MCF 10A (cell line): ENCODE measurements around the gene EXOC4. TPM values are rescaled to one million over a fixed set of nuclear protein-coding genes. Genes with fewer than 3 reads are reported as not detected.
A peak's percentile ranks its signal among the peaks of the same experiment; 100 is the strongest.

ENCODE experiments used
- BruUV-seq: library from RNA; stranded (reverse); fragments of 400-500 nt; replicated peaks from 2 replicates; lab custom pipeline; 2021; lab: Mats Ljungman, UMichigan
- CTCF ChIA-PET: fragments of 300-600 bp; sonication (Branson Sonifier 250); formaldehyde crosslinking; extraction: SDS; loops from one replicate; lab custom pipeline; 2021; ENCODE audit warnings: antibody characterized with exemption, inconsistent platforms; lab: Yijun Ruan, JAX
- POLR2A ChIA-PET: fragments of 300-600, 350-650 bp; sonication (Branson Sonifier 250); formaldehyde crosslinking; extraction: SDS; loops from one replicate; lab custom pipeline; 2020; ENCODE audit warnings: antibody characterized with exemption, inconsistent platforms; lab: Yijun Ruan, JAX
- DNase-seq: peaks from one replicate; pipeline ENCODE4 v3.0.0-alpha.2; 2018; ENCODE audit not compliant: unreplicated experiment
- H3K27ac Mint-ChIP-seq: one replicate; pipeline ENCODE4 v1.8.0; 2022; ENCODE audit warnings: mild to moderate bottlenecking, low read depth, mixed read lengths; ENCODE audit not compliant: unreplicated experiment
- H3K27me3 Mint-ChIP-seq: one replicate; pipeline ENCODE4 v1.8.0; 2022; ENCODE audit warnings: mixed read lengths; ENCODE audit not compliant: insufficient read depth, unreplicated experiment
- H3K36me3 Mint-ChIP-seq: one replicate; pipeline ENCODE4 v1.8.0; 2022; ENCODE audit warnings: mild to moderate bottlenecking, moderate library complexity, mixed read lengths; ENCODE audit not compliant: insufficient read depth, unreplicated experiment
- H3K4me1 Mint-ChIP-seq: one replicate; pipeline ENCODE4 v1.8.0; 2022; ENCODE audit warnings: mixed read lengths; ENCODE audit not compliant: insufficient read depth, unreplicated experiment
- H3K4me3 Mint-ChIP-seq: one replicate; pipeline ENCODE4 v1.8.0; 2022; ENCODE audit warnings: mild to moderate bottlenecking, moderate library complexity, mixed read lengths; ENCODE audit not compliant: unreplicated experiment
- H3K9me3 Mint-ChIP-seq: one replicate; pipeline ENCODE4 v1.8.0; 2022; ENCODE audit warnings: mixed read lengths; ENCODE audit not compliant: unreplicated experiment
- CTCF ChIP-seq: fragments of 200-600 bp; IDR thresholded peaks from one replicate; pipeline ENCODE4 v1.8.0; 2022; ENCODE audit warnings: antibody characterized with exemption, mild to moderate bottlenecking; ENCODE audit not compliant: unreplicated experiment
- intact Hi-C: fragments of 100-400 bp; cut with micrococcal nuclease; formaldehyde crosslinking; loops from 2 replicates; pipeline ENCODE4 v1.14.1; 2022
- total RNA-seq: library from RNA; stranded (reverse); gene quantifications from 2 replicates; pipeline ENCODE4 v1.2.3, GENCODE V29; 2022

Gene EXOC4
- total RNA-seq, 1 experiment from 2014 or later, result 105 TPM

GRCh38 chr7:133217773-133218172 is 35.1 kb upstream of the EXOC4 start:
- DNase-seq, result no peak
- Mint-ChIP-seq H3K4me1 (no peaks in the 10 kb centered on the region), H3K36me3 (no peaks in the 10 kb centered on the region), H3K4me3 (no peak overlapping the region), H3K27me3 (peaks cover 38% of the 10 kb centered on the region), H3K9me3 (no peaks in the 10 kb centered on the region), H3K27ac (no peak overlapping the region)
- intact Hi-C loops, result no loop called here
- no TSS peak for BruUV-seq
- ChIA-PET POLR2A (no interaction called here), CTCF (interaction anchor here (0.6 to 1.1 kb wide), 2 partner anchors 61 to 78 kb away, joined by 5 read pairs; no protein-coding TSS in a partner anchor)
- no peak for TF ChIP-seq CTCF

GRCh38 chr7:133230591-133231194 is 22.2 kb upstream of the EXOC4 start:
- ChIA-PET CTCF (interaction anchor here (0.7 kb wide), 1 partner anchor 186 kb away, joined by 3 read pairs; no protein-coding TSS in a partner anchor), POLR2A (no interaction called here)
- no peaks in the 10 kb centered on the region for H3K4me1 Mint-ChIP-seq
- DNase-seq, result peak; percentile 69
- peaks cover 34% of the 10 kb centered on the region for H3K27me3 Mint-ChIP-seq
- TF ChIP-seq CTCF, result peak; percentile 63
- no TSS peak for BruUV-seq
- H3K27ac Mint-ChIP-seq, result no peak overlapping the region
- H3K9me3 Mint-ChIP-seq, result no peaks in the 10 kb centered on the region
- intact Hi-C loops, result loop anchor here (5.0 kb wide), 3 partner anchors 202 to 787 kb away; no protein-coding TSS in a partner anchor
- H3K36me3 Mint-ChIP-seq, result no peaks in the 10 kb centered on the region
- no peak overlapping the region for H3K4me3 Mint-ChIP-seq

- Mint-ChIP-seq H3K27ac (no peak overlapping the region), H3K4me3 (no peak overlapping the region), H3K4me1 (no peaks in the 10 kb centered on the region), H3K9me3 (no peaks in the 10 kb centered on the region), H3K27me3 (peaks cover 34% of the 10 kb centered on the region), H3K36me3 (no peaks in the 10 kb centered on the region)
- CTCF ChIA-PET, result interaction anchor here (0.8 kb wide), 1 partner anchor 25 kb away, joined by 3 read pairs; no protein-coding TSS in a partner anchor
- no peak for DNase-seq
- TF ChIP-seq CTCF, result no peak
- BruUV-seq, result no TSS peak
- POLR2A ChIA-PET, result no interaction called here
- intact Hi-C loops, result loop anchor here (5.0 kb wide), 3 partner anchors 199 to 784 kb away; no protein-coding TSS in a partner anchor
Measured at GRCh38 chr7:133233142-133233541, 19.7 kb upstream of the EXOC4 start.

GRCh38 chr7:133234961-133235875 is 17.7 kb upstream of the EXOC4 start:
- CTCF ChIA-PET, result interaction anchor here (0.6 to 0.7 kb wide), 3 partner anchors 115 to 1187 kb away, joined by 3 to 4 read pairs (median 4); no protein-coding TSS in a partner anchor
- no peaks in the 10 kb centered on the region for H3K36me3 Mint-ChIP-seq
- POLR2A ChIA-PET, result interaction anchor here (0.6 to 1.0 kb wide), 2 partner anchors 17 to 315 kb away, joined by 3 read pairs; partner anchors contain the start of gene EXOC4

More at GRCh38 chr7:133234961-133235875, 17.7 kb upstream of the EXOC4 start:
- intact Hi-C loops, result loop anchor here (5.0 kb wide), 3 partner anchors 197 to 782 kb away; no protein-coding TSS in a partner anchor
- Mint-ChIP-seq H3K27ac (no peak overlapping the region), H3K9me3 (no peaks in the 10 kb centered on the region), H3K4me3 (no peak overlapping the region), H3K27me3 (peaks cover 23% of the 10 kb centered on the region), H3K4me1 (no peaks in the 10 kb centered on the region)
- DNase-seq, result no peak
- TF ChIP-seq CTCF, result no peak
- BruUV-seq, result no TSS peak
